HL-60 (cell line): ENCODE results near the gene ST6GAL1.
"Not testable (repeated sequence)": the region's sequence is repeated elsewhere in the genome, so short reads cannot be mapped to it uniquely, and the experiment has no call there.

Experiments used
- CTCF ChIP-seq: IDR thresholded peaks from one replicate; pipeline ENCODE4 v1.5.1; 2011; ENCODE audit warnings: low read length, control low read depth, inconsistent platforms; ENCODE audit not compliant: insufficient read depth
- GABPA ChIP-seq: IDR thresholded peaks from 2 replicates; pipeline ENCODE4 v1.6.1; 2012; ENCODE audit warnings: low read depth
- POLR2AphosphoS5 ChIP-seq: IDR thresholded peaks from 2 replicates; pipeline ENCODE4 v1.6.1; 2012; ENCODE audit warnings: low read depth
- REST ChIP-seq: IDR thresholded peaks from 2 replicates; pipeline ENCODE4 v1.6.1; 2012; ENCODE audit warnings: low read depth; ENCODE audit not compliant: insufficient replicate concordance
- SPI1 ChIP-seq: IDR thresholded peaks from 2 replicates; pipeline ENCODE4 v1.6.1; 2012; ENCODE audit warnings: low read depth, mild to moderate bottlenecking, borderline replicate concordance

- not testable (repeated sequence) for TF ChIP-seq CTCF, POLR2AphosphoS5, GABPA, SPI1, REST
These were observed 127.5 kb downstream of the ST6GAL1 start for GRCh38 chr3:187057803-187058202.
